Measurements from ENCODE around the gene SLC37A4.
A peak's percentile ranks its signal among the peaks of the same experiment; 100 is the strongest.
"Not testable (repeated sequence)": the region's sequence is repeated elsewhere in the genome, so short reads cannot be mapped to it uniquely, and the experiment has no call there.

Gene SLC37A4

GRCh38 chr11:119030329-119031047, at the start of gene SLC37A4:
Gene SLC37A4 (minus strand): TSS chr11:119030877.
- Mint-ChIP-seq H3K9me3 (no peaks in the 10 kb centered on the region), H3K4me1 (ENCODE audit: low read depth) (peaks cover 22% of the 10 kb centered on the region), H3K27ac (peak within 1 kb of the TSS; percentile 89), H3K36me3 (ENCODE audit: low read depth) (peaks cover 13% of the 10 kb centered on the region), H3K4me3 (peak within 1 kb of the TSS; percentile 87), H3K27me3 (no peaks in the 10 kb centered on the region)

GRCh38 chr11:119078675-119079420, 48.2 kb upstream of the SLC37A4 start:
- no peaks in the 10 kb centered on the region for H3K4me1 Mint-ChIP-seq (ENCODE audit: low read depth)
- H3K36me3 Mint-ChIP-seq (ENCODE audit: low read depth): peaks cover 46% of the 10 kb centered on the region
- H3K27ac Mint-ChIP-seq: no peak overlapping the region
- no peak overlapping the region for H3K4me3 Mint-ChIP-seq
- H3K27me3 Mint-ChIP-seq: no peaks in the 10 kb centered on the region
- no peaks in the 10 kb centered on the region for H3K9me3 Mint-ChIP-seq

GRCh38 chr11:119077839-119078238, 47.2 kb upstream of the SLC37A4 start:
- no peak overlapping the region for H3K27ac Mint-ChIP-seq
- H3K4me3 Mint-ChIP-seq: no peak overlapping the region
- H3K4me1 Mint-ChIP-seq (ENCODE audit: low read depth): no peaks in the 10 kb centered on the region
- H3K9me3 Mint-ChIP-seq: no peaks in the 10 kb centered on the region
- H3K27me3 Mint-ChIP-seq: no peaks in the 10 kb centered on the region
- peaks cover 53% of the 10 kb centered on the region for H3K36me3 Mint-ChIP-seq (ENCODE audit: low read depth)

GRCh38 chr11:119067371-119068222, 36.9 kb upstream of the SLC37A4 start, which contains the start of gene VPS11:
Gene VPS11 (plus strand): TSS chr11:119067818. CDS start chr11:119067824, 6 bp downstream.
- Mint-ChIP-seq H3K27me3 (no peaks in the 10 kb centered on the region), H3K4me3 (peak within 1 kb of the TSS; percentile 100), H3K4me1 (ENCODE audit: low read depth) (peaks cover 48% of the 10 kb centered on the region), H3K36me3 (ENCODE audit: low read depth) (peaks cover 25% of the 10 kb centered on the region), H3K9me3 (no peaks in the 10 kb centered on the region), H3K27ac (peak within 1 kb of the TSS; percentile 96)

GRCh38 chr11:119065369-119065768, 34.7 kb upstream of the SLC37A4 start:
- H3K9me3 Mint-ChIP-seq: no peaks in the 10 kb centered on the region
- peaks cover 48% of the 10 kb centered on the region for H3K4me1 Mint-ChIP-seq (ENCODE audit: low read depth)
- H3K27ac Mint-ChIP-seq: peak overlapping the region; percentile 57
- peak overlapping the region; percentile 22 for H3K4me3 Mint-ChIP-seq
- peaks cover 10% of the 10 kb centered on the region for H3K36me3 Mint-ChIP-seq (ENCODE audit: low read depth)
- H3K27me3 Mint-ChIP-seq: no peaks in the 10 kb centered on the region

GRCh38 chr11:119062779-119063178, 32.1 kb upstream of the SLC37A4 start:
- no peak overlapping the region for H3K27ac Mint-ChIP-seq
- no peaks in the 10 kb centered on the region for H3K9me3 Mint-ChIP-seq
- H3K4me1 Mint-ChIP-seq (ENCODE audit: low read depth): peaks cover 37% of the 10 kb centered on the region
- no peaks in the 10 kb centered on the region for H3K27me3 Mint-ChIP-seq
- H3K4me3 Mint-ChIP-seq: no peak overlapping the region
- peaks cover 8% of the 10 kb centered on the region for H3K36me3 Mint-ChIP-seq (ENCODE audit: low read depth)

- Mint-ChIP-seq H3K27me3 (no peaks in the 10 kb centered on the region), H3K4me3 (no peak overlapping the region), H3K27ac (no peak overlapping the region), H3K9me3 (no peaks in the 10 kb centered on the region), H3K4me1 (ENCODE audit: low read depth) (peaks cover 30% of the 10 kb centered on the region), H3K36me3 (ENCODE audit: low read depth) (peaks cover 8% of the 10 kb centered on the region)
Observed at GRCh38 chr11:119061256-119061655, 30.6 kb upstream of the SLC37A4 start.

- not testable (repeated sequence) for H3K9me3 Mint-ChIP-seq, H3K4me3 Mint-ChIP-seq
Observed at GRCh38 chr11:119059128-119059527, 28.5 kb upstream of the SLC37A4 start.

GRCh38 chr11:119057000-119057769, 26.5 kb upstream of the SLC37A4 start, which contains the start of gene HYOU1:
Gene HYOU1 (minus strand): TSS chr11:119057205. CDS start chr11:119056160, 1,045 bp downstream.
- H3K27ac Mint-ChIP-seq: peak within 1 kb of the TSS; percentile 96
- no peaks in the 10 kb centered on the region for H3K9me3 Mint-ChIP-seq
- no peaks in the 10 kb centered on the region for H3K27me3 Mint-ChIP-seq
- H3K36me3 Mint-ChIP-seq (ENCODE audit: low read depth): peaks cover 46% of the 10 kb centered on the region
- H3K4me1 Mint-ChIP-seq (ENCODE audit: low read depth): peaks cover 41% of the 10 kb centered on the region
- H3K4me3 Mint-ChIP-seq: peak within 1 kb of the TSS; percentile 95

More at GRCh38 chr11:119059128-119059527, 28.5 kb upstream of the SLC37A4 start:
- Mint-ChIP-seq H3K36me3 (ENCODE audit: low read depth) (peaks cover 28% of the 10 kb centered on the region), H3K4me1 (ENCODE audit: low read depth) (peaks cover 31% of the 10 kb centered on the region)
- H3K27ac Mint-ChIP-seq, H3K27me3 Mint-ChIP-seq: not testable (repeated sequence)

GRCh38 chr11:119056421-119056999, 25.8 kb upstream of the SLC37A4 start:
- Mint-ChIP-seq H3K4me1 (ENCODE audit: low read depth) (peaks cover 48% of the 10 kb centered on the region), H3K36me3 (ENCODE audit: low read depth) (peaks cover 50% of the 10 kb centered on the region), H3K27me3 (no peaks in the 10 kb centered on the region), H3K9me3 (no peaks in the 10 kb centered on the region), H3K27ac (peak overlapping the region; percentile 96), H3K4me3 (peak overlapping the region; percentile 95)

GRCh38 chr11:119055901-119056300, 25.2 kb upstream of the SLC37A4 start:
- Mint-ChIP-seq H3K4me3 (peak overlapping the region; percentile 95), H3K27me3 (no peaks in the 10 kb centered on the region), H3K36me3 (ENCODE audit: low read depth) (peaks cover 56% of the 10 kb centered on the region), H3K27ac (peak overlapping the region; percentile 83), H3K9me3 (no peaks in the 10 kb centered on the region), H3K4me1 (ENCODE audit: low read depth) (peaks cover 50% of the 10 kb centered on the region)

- peak overlapping the region; percentile 12 for H3K4me3 Mint-ChIP-seq
- H3K27me3 Mint-ChIP-seq: no peaks in the 10 kb centered on the region
- peaks cover 66% of the 10 kb centered on the region for H3K36me3 Mint-ChIP-seq (ENCODE audit: low read depth)
- H3K4me1 Mint-ChIP-seq (ENCODE audit: low read depth): peaks cover 50% of the 10 kb centered on the region
- no peaks in the 10 kb centered on the region for H3K9me3 Mint-ChIP-seq
- H3K27ac Mint-ChIP-seq: no peak overlapping the region
Observed at GRCh38 chr11:119054418-119054817, 23.7 kb upstream of the SLC37A4 start.

GRCh38 chr11:119052163-119052814, 21.6 kb upstream of the SLC37A4 start:
- no peak overlapping the region for H3K4me3 Mint-ChIP-seq
- peaks cover 38% of the 10 kb centered on the region for H3K4me1 Mint-ChIP-seq (ENCODE audit: low read depth)
- peak overlapping the region; percentile 69 for H3K27ac Mint-ChIP-seq
- H3K27me3 Mint-ChIP-seq: no peaks in the 10 kb centered on the region
- peaks cover 80% of the 10 kb centered on the region for H3K36me3 Mint-ChIP-seq (ENCODE audit: low read depth)
- no peaks in the 10 kb centered on the region for H3K9me3 Mint-ChIP-seq

Measured in stimulated activated naive CD8-positive, alpha-beta T cell treated with anti-CD3 and anti-CD28 coated beads, Interleukin-15, Interleukin-2, amounts not matched to agents 100 ng/mL and 50 ng/mL, for 24 hours (primary cell).